Measurements from ENCODE around the gene TMCC2. TPM values are rescaled to one million over a fixed set of nuclear protein-coding genes. Genes with fewer than 3 reads are reported as not detected.
A peak's percentile ranks its signal among the peaks of the same experiment; 100 is the strongest.

The TMCC2 gene
- total RNA-seq, 1 donor from 2014 or later: 16.5 TPM

- DNase-seq: no peak
Measured at GRCh38 chr1:205304046-205304694, 76.4 kb downstream of the TMCC2 start.

- DNase-seq: no peak
Measured at GRCh38 chr1:205304695-205305070, 76.9 kb downstream of the TMCC2 start.

GRCh38 chr1:205306929-205307566 is 79.3 kb downstream of the TMCC2 start:
- DNase-seq: no peak

DNA sequence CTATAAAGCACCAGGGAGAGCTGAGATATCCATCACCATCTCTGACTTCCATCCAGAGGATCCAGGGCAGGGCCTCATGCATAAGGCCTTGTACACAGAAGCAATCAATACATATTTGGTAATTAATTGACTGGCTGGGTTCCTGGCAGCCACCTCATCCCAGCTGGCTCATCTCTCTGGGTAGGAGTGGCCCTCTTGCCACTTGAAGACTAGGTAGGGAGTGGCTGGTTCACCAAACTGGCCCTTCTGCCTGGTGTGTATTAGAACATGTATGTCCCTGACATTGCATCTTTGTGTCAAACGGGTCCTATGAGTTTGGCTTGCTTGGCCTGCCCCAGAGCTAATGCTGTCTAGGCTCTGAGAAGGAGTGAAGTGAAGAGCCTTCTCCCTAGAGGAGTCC is 82.0 kb downstream of the TMCC2 start:
- no peak for DNase-seq

- DNase-seq: no peak
Measured at GRCh38 chr1:205310976-205311704, 83.4 kb downstream of the TMCC2 start.

DNA sequence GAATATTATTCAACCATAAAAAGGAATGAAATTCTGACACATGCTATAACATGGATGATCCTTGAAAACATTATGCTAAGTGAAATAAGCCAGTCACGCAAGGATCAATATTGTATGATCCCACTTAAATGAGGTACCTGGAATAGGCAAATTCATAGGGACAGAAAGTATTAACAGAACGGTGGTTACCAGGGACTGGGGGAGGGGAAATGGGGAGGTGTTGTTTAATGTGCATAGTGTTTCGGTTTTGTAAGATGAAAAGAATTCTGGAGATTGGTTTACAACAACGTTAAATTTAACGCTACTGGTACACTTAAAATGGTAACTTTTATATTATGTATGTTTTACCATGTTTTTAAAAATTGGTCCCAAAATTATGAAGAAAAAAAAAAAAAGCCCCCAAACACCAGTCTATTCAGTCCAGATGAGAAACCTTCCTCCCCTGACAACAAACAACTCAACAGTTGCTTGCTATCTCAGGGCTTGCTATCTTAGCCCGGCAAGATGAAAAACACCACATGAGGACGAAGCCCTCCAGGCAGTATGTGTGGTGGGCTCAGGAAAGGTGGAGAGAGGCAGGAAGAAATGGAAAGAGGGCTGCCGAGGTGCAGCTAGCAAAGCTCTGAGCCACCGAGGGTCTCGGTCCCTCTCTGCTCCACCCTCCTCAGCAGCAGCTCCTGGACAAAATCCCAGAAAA is 85.3 kb downstream of the TMCC2 start:
- no peak for DNase-seq

GRCh38 chr1:205313563-205314308 is 86.0 kb downstream of the TMCC2 start:
- no peak for DNase-seq

- DNase-seq: no peak
Measured at GRCh38 chr1:205315008-205315618, 87.4 kb downstream of the TMCC2 start.

GRCh38 chr1:205316161-205316566 is 88.4 kb downstream of the TMCC2 start:
- no peak for DNase-seq

GRCh38 chr1:205317311-205317917 is 89.7 kb downstream of the TMCC2 start:
- no peak for DNase-seq

DNA sequence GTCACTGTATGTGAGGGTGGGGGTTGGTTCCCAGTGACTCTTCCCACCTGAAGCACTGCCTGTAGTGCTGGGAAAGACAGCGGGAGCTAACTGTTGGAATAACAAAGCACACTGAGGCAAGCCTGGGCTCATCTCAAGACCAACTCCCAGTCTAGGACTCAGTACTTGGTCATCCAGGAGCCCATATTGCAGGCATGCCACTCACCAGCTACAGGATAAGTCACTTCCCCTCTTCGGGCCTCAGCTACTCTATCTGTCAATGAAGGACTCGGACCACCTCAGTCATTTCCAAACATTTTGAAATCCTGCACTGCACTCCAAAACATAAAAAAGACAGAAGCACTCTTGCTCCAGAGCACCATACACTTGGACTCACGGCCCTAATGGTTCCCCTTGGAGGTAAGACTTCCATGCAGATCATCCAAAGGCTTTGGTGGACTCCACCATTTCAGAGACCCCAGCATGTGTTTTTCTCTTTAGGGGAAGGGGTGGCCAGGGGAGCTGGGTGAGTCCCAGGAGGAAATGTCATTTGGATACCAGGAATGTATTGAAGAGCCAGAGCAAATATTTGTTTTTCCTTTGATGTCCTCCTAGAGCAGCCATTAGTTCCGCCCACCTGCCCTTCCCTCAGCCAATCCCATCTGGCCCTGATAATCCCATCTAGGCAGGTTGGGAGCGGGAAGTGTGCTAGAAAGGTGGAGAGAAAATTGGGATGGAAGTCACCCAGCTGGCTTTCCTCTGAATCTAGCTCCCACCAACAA is 90.7 kb downstream of the TMCC2 start:
- no peak for DNase-seq

GRCh38 chr1:205319081-205320018 is 91.6 kb downstream of the TMCC2 start:
- DNase-seq: no peak

- DNase-seq: peak; percentile 20
Measured at GRCh38 chr1:205321162-205321958, 93.6 kb downstream of the TMCC2 start, which contains the start of gene NUAK2. Gene NUAK2, minus strand, starts transcription at chr1:205321745. Its CDS starts 117 bp downstream, at chr1:205321628.

DNA sequence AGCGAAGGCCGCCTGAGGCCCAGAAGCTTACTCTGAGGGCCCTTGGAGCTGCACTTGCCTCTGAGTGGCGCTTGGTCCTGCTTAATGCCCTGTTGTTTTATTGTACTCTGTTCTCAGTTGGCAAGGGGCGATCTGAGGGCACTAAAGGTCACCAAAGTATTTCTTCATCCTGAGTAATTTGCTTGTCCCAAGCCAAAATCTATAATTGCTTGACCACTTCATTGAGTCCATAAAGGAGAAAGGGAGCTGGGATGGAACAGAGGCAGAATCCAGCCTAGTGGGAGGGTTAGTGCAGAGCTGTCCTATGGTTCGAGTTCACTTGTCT is 94.2 kb downstream of the TMCC2 start:
- DNase-seq: no peak

Data from skin of body (tissue), 2 donors.